Gastroesophageal sphincter (tissue), 4 donors: ENCODE data around the gene HACD1. TPM values are rescaled to one million over a fixed set of nuclear protein-coding genes. Genes with fewer than 3 reads are reported as not detected.

Experiments
- ATAC-seq: fragments of 150-250 bp; one replicate; pipeline ENCODE4 v1.9.1; 2016; ENCODE audit warnings: mild to moderate bottlenecking, moderate library complexity
- H3K27ac ChIP-seq, 4 donors: fragments of 200-600 bp; sonication (generic) in 3 of 4; 1 replicate in 3 of 4; 2 replicates in 1 of 4; pipeline ENCODE4 v1.5.1; 2016 to 2019
- H3K27me3 ChIP-seq: fragments of 200-600 bp; sonication (generic); one replicate; pipeline ENCODE4 v1.5.1; 2019
- H3K36me3 ChIP-seq, 2 donors: fragments of 200-600 bp; sonication (generic); one replicate each; pipeline ENCODE4 v1.5.1; 2019; ENCODE audit warnings: control low read depth in 1 of 2
- H3K4me1 ChIP-seq, 3 donors: fragments of 200-600 bp; sonication (generic); 1 replicate in 2 of 3; 2 replicates in 1 of 3; pipeline ENCODE4 v1.5.1; 2016 to 2019; ENCODE audit warnings: control low read depth in 2 of 3
- H3K4me3 ChIP-seq, 2 donors: fragments of 200-600 bp; sonication (generic); one replicate each; pipeline ENCODE4 v1.5.1; 2019; ENCODE audit warnings: mild to moderate bottlenecking in 1 of 2, moderate library complexity in 1 of 2
- H3K9me3 ChIP-seq, 3 donors: fragments of 200-600 bp; sonication (generic); one replicate each; pipeline ENCODE4 v1.5.1; 2017 to 2019; ENCODE audit warnings: control low read depth in 2 of 3
- CTCF ChIP-seq, 4 experiments: fragments of 200-600 bp in 2 of 4; fragments of 450-650 bp in 2 of 4; sonication (generic) in 1 of 4; IDR thresholded peaks; one replicate each; pipeline ENCODE4 v1.5.1; 2017 to 2019; ENCODE audit warnings: antibody characterized with exemption in 4 of 4, mild to moderate bottlenecking in 2 of 4, moderate library complexity in 2 of 4
- EP300 ChIP-seq: sonication (generic); formaldehyde crosslinking; IDR thresholded peaks from one replicate; pipeline ENCODE4 v1.6.1; 2017; ENCODE audit warnings: antibody characterized with exemption, mild to moderate bottlenecking
- POLR2A ChIP-seq, 2 donors: fragments of 450-650 bp; IDR thresholded peaks; one replicate each; pipeline ENCODE4 v1.6.1; 2017; ENCODE audit warnings: antibody characterized with exemption in 2 of 2, mild to moderate bottlenecking in 2 of 2, moderate library complexity in 1 of 2
- POLR2AphosphoS5 ChIP-seq: sonication (generic); formaldehyde crosslinking; IDR thresholded peaks from one replicate; pipeline ENCODE4 v1.6.1; 2017; ENCODE audit warnings: antibody characterized with exemption
- WGBS, 2 donors: methylation state at CpG; one replicate each; pipeline ENCODE4 v1.1.5; 2018; ENCODE audit warnings: low coverage in 1 of 2; 5-methylcytosine and 5-hydroxymethylcytosine counted together
- total RNA-seq, 4 donors: library from RNA; depleted of rRNA; stranded (reverse); fragments of >200 nt; gene quantifications; one replicate each; pipeline ENCODE4 v1.1.0, GENCODE V29; 2016

Gene HACD1
- 10 to 100 TPM; 46.7 to 96.7 (median 82.6) TPM for total RNA-seq

GRCh38 chr10:17617031-17617911 lies at the start of gene HACD1:
HACD1 (minus strand) TSS chr10:17617374; CDS start chr10:17617339, 35 bp downstream.
- ATAC-seq: peak; percentile 88

GRCh38 chr10:17665747-17666146 lies 48.6 kb upstream of the HACD1 start:
- H3K36me3 ChIP-seq: no peaks in the 10 kb centered on the region

More at GRCh38 chr10:17617031-17617911, at the start of gene HACD1:
- Histone ChIP-seq H3K4me1 (peaks cover 0 to 38% (median 0%) of the 10 kb centered on the region in 3 donors), H3K27ac (peak within 1 kb of the TSS; percentile 96 to 99 (median 98)), H3K27me3 (peaks cover 5% of the 10 kb centered on the region), H3K36me3 (no peaks in the 10 kb centered on the region), H3K9me3 (no peaks in the 10 kb centered on the region), H3K4me3 (peak within 1 kb of the TSS; percentile 89 to 96)
- TF ChIP-seq POLR2AphosphoS5: peak; percentile 71
- no peak for TF ChIP-seq EP300
- peak; percentile 70 to 84 for TF ChIP-seq POLR2A (IDR thresholded peaks at IDR 0.05)
- peak in 2 of 4 experiments; percentile 5 to 53 for TF ChIP-seq CTCF (IDR thresholded peaks at IDR 0.05)
- WGBS, 2 donors: 0 to 10% methylated on average over 1 to 2 of the region's 92 CpGs

GRCh38 chr10:17663450-17663849 lies 46.3 kb upstream of the HACD1 start:
- no peak for ATAC-seq

More at GRCh38 chr10:17665747-17666146, 48.6 kb upstream of the HACD1 start:
- H3K27ac ChIP-seq: peak overlapping the region; percentile 39 to 71 (median 60)
- H3K9me3 ChIP-seq: no peaks in the 10 kb centered on the region
- H3K27me3 ChIP-seq: no peaks in the 10 kb centered on the region
- 16 to 44% methylated on average over 4 of the region's 4 CpGs for WGBS, 2 donors
- peak; percentile 87 for ATAC-seq
- no peak overlapping the region for H3K4me3 ChIP-seq
- H3K4me1 ChIP-seq: peaks cover 0 to 24% (median 0%) of the 10 kb centered on the region in 3 donors
- peak; percentile 45 for TF ChIP-seq POLR2AphosphoS5
- TF ChIP-seq CTCF (IDR thresholded peaks at IDR 0.05): no peak

GRCh38 chr10:17662193-17663138 lies 45.3 kb upstream of the HACD1 start:
- H3K4me3 ChIP-seq: no peak overlapping the region
- no peak overlapping the region for H3K27ac ChIP-seq
- no peaks in the 10 kb centered on the region for H3K9me3 ChIP-seq
- no peaks in the 10 kb centered on the region for H3K27me3 ChIP-seq
- 77 to 89% methylated on average over 2 of the region's 2 CpGs for WGBS, 2 donors
- H3K36me3 ChIP-seq: no peaks in the 10 kb centered on the region
- no peak for ATAC-seq
- peaks cover 0 to 14% (median 0%) of the 10 kb centered on the region in 3 donors for H3K4me1 ChIP-seq
- no peak for TF ChIP-seq CTCF (IDR thresholded peaks at IDR 0.05)
- no peak for TF ChIP-seq POLR2A (IDR thresholded peaks at IDR 0.05)
- no peak for TF ChIP-seq POLR2AphosphoS5
- TF ChIP-seq EP300: no peak

More at GRCh38 chr10:17663450-17663849, 46.3 kb upstream of the HACD1 start:
- Histone ChIP-seq H3K36me3 (no peaks in the 10 kb centered on the region), H3K4me1 (peaks cover 0 to 19% (median 0%) of the 10 kb centered on the region in 3 donors), H3K27ac (no peak overlapping the region), H3K27me3 (no peaks in the 10 kb centered on the region), H3K4me3 (no peak overlapping the region), H3K9me3 (no peaks in the 10 kb centered on the region)
- WGBS, 2 donors: 67% methylated on average over 1 of the region's 1 CpG
- TF ChIP-seq CTCF (IDR thresholded peaks at IDR 0.05): no peak
- TF ChIP-seq EP300: no peak
- TF ChIP-seq POLR2A (IDR thresholded peaks at IDR 0.05): no peak
- TF ChIP-seq POLR2AphosphoS5: no peak
